ENCODE measurements around the gene ZNF141. TPM values are rescaled to one million over a fixed set of nuclear protein-coding genes. Genes with fewer than 3 reads are reported as not detected.

Gene ZNF141
- total and polyA plus RNA-seq, 2 experiments from 2014 or later: 18.5 to 58.1 TPM

DNA sequence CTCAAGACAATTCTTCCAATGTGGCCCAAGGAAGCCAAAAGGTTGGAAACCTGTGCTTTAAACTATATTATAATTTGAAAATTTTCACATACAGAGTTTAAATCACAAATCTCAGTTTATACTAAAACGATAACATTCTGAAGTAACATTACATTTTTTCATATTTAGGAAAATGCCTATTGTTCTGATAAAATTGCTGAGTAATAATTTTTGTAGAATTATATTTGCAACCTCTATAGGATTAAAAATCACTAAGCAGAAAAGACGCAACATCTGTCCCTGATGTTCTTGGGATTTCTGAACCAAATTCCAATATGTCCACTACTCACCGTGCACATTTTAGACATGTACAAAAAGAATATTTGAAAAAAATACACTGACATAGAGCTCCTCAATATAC lies 42.9 kb upstream of the ZNF141 start:
- Histone ChIP-seq H4K20me1 (replicated peaks; ENCODE audit: insufficient read depth) (peaks cover 57% of the 10 kb centered on the region), H3K4me2 (no peak overlapping the region), H3K9me2 (ENCODE audit: insufficient read depth) (no peaks in the 10 kb centered on the region), H3F3A (replicated peaks; ENCODE audit: low read depth) (no peaks in the 10 kb centered on the region), H3K79me2 (replicated peaks; ENCODE audit: insufficient read depth) (peaks cover 97% of the 10 kb centered on the region), H3K27ac (ENCODE audit: low read depth) (no peak overlapping the region), H2AFZ (no peak overlapping the region), H3K4me3 (no peak overlapping the region), H3K27me3 (ENCODE audit: insufficient read depth) (no peaks in the 10 kb centered on the region), H3K4me1 (ENCODE audit: insufficient read depth) (peaks cover 28% of the 10 kb centered on the region), H3K36me3 (ENCODE audit: insufficient read depth) (peaks cover 16% of the 10 kb centered on the region; the same call in 1 of the 2 replicates)
- Mint-ChIP-seq H3K36me3 (ENCODE audit: low read depth) (peaks cover 64% of the 10 kb centered on the region), H3K27ac (no peak overlapping the region), H3K4me1 (peaks cover 24% of the 10 kb centered on the region), H3K9me3 (peaks cover 6% of the 10 kb centered on the region; the same call in 2 of the 3 replicates), H3K27me3 (ENCODE audit: insufficient read depth, low read depth, poor library complexity) (no peaks in the 10 kb centered on the region), H3K4me3 (no peak overlapping the region)
- DNase-seq (ENCODE audit: low spot score) (no peak), ATAC-seq (no peak)
- TF ChIP-seq CREB1 (CRISPR knock-in tag; IDR thresholded peaks at IDR 0.05; ENCODE audit: low read depth) (no peak), NANOG (IDR thresholded peaks at IDR 0.05; ENCODE audit: borderline replicate concordance) (no peak), EZH2phosphoT487 (IDR thresholded peaks at IDR 0.05; ENCODE audit: unreplicated experiment) (no peak), JUNB (IDR thresholded peaks at IDR 0.05; ENCODE audit: unreplicated experiment) (no peak), POLR2AphosphoS5 (IDR thresholded peaks at IDR 0.05; ENCODE audit: low read depth) (no peak), STAT1 (IDR thresholded peaks at IDR 0.05; ENCODE audit: unreplicated experiment) (no peak)
- TF ChIP-seq, protein P1, sequence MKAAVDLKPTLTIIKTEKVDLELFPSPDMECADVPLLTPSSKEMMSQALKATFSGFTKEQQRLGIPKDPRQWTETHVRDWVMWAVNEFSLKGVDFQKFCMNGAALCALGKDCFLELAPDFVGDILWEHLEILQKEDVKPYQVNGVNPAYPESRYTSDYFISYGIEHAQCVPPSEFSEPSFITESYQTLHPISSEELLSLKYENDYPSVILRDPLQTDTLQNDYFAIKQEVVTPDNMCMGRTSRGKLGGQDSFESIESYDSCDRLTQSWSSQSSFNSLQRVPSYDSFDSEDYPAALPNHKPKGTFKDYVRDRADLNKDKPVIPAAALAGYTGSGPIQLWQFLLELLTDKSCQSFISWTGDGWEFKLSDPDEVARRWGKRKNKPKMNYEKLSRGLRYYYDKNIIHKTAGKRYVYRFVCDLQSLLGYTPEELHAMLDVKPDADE (IDR thresholded peaks at IDR 0.05): no peak
- TF ChIP-seq, protein P2, sequence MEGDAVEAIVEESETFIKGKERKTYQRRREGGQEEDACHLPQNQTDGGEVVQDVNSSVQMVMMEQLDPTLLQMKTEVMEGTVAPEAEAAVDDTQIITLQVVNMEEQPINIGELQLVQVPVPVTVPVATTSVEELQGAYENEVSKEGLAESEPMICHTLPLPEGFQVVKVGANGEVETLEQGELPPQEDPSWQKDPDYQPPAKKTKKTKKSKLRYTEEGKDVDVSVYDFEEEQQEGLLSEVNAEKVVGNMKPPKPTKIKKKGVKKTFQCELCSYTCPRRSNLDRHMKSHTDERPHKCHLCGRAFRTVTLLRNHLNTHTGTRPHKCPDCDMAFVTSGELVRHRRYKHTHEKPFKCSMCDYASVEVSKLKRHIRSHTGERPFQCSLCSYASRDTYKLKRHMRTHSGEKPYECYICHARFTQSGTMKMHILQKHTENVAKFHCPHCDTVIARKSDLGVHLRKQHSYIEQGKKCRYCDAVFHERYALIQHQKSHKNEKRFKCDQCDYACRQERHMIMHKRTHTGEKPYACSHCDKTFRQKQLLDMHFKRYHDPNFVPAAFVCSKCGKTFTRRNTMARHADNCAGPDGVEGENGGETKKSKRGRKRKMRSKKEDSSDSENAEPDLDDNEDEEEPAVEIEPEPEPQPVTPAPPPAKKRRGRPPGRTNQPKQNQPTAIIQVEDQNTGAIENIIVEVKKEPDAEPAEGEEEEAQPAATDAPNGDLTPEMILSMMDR (conservative IDR thresholded peaks at IDR 0.05; ENCODE audit: low read depth in 2 of 2): no peak
- TF ChIP-seq, protein P3, sequence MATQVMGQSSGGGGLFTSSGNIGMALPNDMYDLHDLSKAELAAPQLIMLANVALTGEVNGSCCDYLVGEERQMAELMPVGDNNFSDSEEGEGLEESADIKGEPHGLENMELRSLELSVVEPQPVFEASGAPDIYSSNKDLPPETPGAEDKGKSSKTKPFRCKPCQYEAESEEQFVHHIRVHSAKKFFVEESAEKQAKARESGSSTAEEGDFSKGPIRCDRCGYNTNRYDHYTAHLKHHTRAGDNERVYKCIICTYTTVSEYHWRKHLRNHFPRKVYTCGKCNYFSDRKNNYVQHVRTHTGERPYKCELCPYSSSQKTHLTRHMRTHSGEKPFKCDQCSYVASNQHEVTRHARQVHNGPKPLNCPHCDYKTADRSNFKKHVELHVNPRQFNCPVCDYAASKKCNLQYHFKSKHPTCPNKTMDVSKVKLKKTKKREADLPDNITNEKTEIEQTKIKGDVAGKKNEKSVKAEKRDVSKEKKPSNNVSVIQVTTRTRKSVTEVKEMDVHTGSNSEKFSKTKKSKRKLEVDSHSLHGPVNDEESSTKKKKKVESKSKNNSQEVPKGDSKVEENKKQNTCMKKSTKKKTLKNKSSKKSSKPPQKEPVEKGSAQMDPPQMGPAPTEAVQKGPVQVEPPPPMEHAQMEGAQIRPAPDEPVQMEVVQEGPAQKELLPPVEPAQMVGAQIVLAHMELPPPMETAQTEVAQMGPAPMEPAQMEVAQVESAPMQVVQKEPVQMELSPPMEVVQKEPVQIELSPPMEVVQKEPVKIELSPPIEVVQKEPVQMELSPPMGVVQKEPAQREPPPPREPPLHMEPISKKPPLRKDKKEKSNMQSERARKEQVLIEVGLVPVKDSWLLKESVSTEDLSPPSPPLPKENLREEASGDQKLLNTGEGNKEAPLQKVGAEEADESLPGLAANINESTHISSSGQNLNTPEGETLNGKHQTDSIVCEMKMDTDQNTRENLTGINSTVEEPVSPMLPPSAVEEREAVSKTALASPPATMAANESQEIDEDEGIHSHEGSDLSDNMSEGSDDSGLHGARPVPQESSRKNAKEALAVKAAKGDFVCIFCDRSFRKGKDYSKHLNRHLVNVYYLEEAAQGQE (IDR thresholded peaks at IDR 0.05; ENCODE audit: unreplicated experiment): no peak

DNA sequence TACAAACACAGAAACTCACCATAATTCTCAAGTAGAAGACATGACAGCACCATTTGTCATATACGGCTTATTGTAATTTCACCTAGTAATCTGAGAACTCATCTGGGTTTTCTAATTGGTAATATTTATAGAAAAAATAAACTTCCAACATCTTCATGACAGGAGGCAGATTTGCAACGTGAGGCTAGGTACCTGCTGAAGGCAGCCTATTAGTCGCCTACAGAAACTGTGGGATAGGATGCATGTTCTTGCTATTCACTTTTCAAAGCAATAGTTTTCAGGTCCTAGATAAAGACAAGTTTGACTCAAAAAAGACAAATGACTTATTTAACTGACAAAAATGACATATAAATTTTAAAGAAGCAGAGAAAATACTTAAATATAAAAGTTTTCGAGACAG lies 35.2 kb upstream of the ZNF141 start:
- no peak overlapping the region for H3K27ac Mint-ChIP-seq
- H3F3A ChIP-seq (replicated peaks; ENCODE audit: low read depth): no peaks in the 10 kb centered on the region
- H3K27ac ChIP-seq (ENCODE audit: low read depth): no peak overlapping the region
- peaks cover 60% of the 10 kb centered on the region for H4K20me1 ChIP-seq (replicated peaks; ENCODE audit: insufficient read depth)
- no peaks in the 10 kb centered on the region for H3K9me2 ChIP-seq (ENCODE audit: insufficient read depth)
- H3K36me3 ChIP-seq (ENCODE audit: insufficient read depth): no peaks in the 10 kb centered on the region
- H3K79me2 ChIP-seq (replicated peaks; ENCODE audit: insufficient read depth): peaks cover 76% of the 10 kb centered on the region
- peaks cover 33% of the 10 kb centered on the region for H3K4me1 Mint-ChIP-seq
- peaks cover 25% of the 10 kb centered on the region for H3K4me1 ChIP-seq (ENCODE audit: insufficient read depth)
- H3K27me3 ChIP-seq (ENCODE audit: insufficient read depth): no peaks in the 10 kb centered on the region
- H3K27me3 Mint-ChIP-seq (ENCODE audit: insufficient read depth, low read depth, poor library complexity): peaks cover 19% of the 10 kb centered on the region
- no peak for ATAC-seq
- H3K4me3 Mint-ChIP-seq: no peak overlapping the region
- no peak for DNase-seq (ENCODE audit: low spot score)
- H3K9me3 Mint-ChIP-seq: peaks cover 6% of the 10 kb centered on the region; the same call in 2 of the 3 replicates
- no peak overlapping the region for H2AFZ ChIP-seq
- no peak overlapping the region for H3K4me2 ChIP-seq
- peak overlapping the region; percentile 75; the same call in 1 of the 2 replicates for H3K4me3 ChIP-seq
- peaks cover 51% of the 10 kb centered on the region for H3K36me3 Mint-ChIP-seq (ENCODE audit: low read depth)
- TF ChIP-seq ZNF114 (CRISPR knock-in tag; IDR thresholded peaks at IDR 0.05) (no peak), POLR2AphosphoS5 (IDR thresholded peaks at IDR 0.05; ENCODE audit: low read depth) (no peak), CREB1 (CRISPR knock-in tag; IDR thresholded peaks at IDR 0.05; ENCODE audit: low read depth) (no peak), ZNF331 (CRISPR knock-in tag; IDR thresholded peaks at IDR 0.05; ENCODE audit: low read depth) (no peak), EZH2 (IDR thresholded peaks at IDR 0.05; ENCODE audit: low read depth, unreplicated experiment) (no peak)
- TF ChIP-seq, protein P2 (conservative IDR thresholded peaks at IDR 0.05; ENCODE audit: low read depth in 2 of 2): no peak
- TF ChIP-seq, protein P3 (IDR thresholded peaks at IDR 0.05; ENCODE audit: unreplicated experiment): no peak

All from GM23338 (cell line).